KBM-7 (cell line): Measurements from ENCODE around the gene TRAF4.
"Not testable (repeated sequence)": the region's sequence is repeated elsewhere in the genome, so short reads cannot be mapped to it uniquely, and the experiment has no call there.

ENCODE experiments used
- DNase-seq: peaks from one replicate; pipeline ENCODE4 v3.0.0-alpha.2; 2015
- in situ Hi-C: fragments of 300-500 bp; cut with MboI; formaldehyde crosslinking; loops from 2 replicates; pipeline ENCODE4 v1.14.3; 2020; ENCODE audit warnings: low sequenced_read_pairs, low pct_unique_long_range_greater_than_20kb, mixed read lengths

TRAF4 gene

DNA sequence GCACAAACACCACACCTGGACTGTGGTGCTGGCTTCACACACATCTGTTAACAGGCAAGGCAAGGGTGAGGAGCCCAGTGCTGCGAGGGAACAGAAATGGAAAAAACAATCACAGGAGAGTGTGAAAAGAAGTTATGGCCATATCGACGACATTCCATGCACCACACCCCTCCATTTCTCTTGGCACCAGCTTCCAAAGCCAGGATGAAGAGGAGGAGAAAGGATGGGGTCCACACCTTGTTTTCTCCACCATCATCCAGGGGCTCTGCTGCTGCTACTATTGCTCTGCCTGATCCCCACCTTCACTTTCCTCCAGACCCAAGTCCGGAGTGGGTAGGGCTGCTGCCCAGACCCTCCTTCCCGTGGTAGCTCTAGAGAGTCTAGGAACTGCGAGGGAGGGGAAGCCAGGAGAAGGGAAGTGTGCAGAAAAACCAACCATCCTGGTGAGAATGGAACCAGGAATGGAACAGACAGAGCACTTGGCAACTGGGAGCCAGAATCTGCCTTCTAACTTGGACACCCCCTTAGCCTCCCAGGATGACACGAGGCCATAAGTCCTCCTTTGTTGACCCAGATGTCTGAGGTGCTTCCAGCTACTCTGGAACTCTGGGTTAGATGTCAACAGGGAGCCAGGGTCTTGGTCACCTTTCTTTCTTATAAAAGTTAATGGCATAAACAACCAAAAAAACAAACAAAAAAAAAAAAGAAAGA lies 31.0 kb upstream of the TRAF4 start:
- DNase-seq: no peak
- in situ Hi-C loops: no loop called here

DNA sequence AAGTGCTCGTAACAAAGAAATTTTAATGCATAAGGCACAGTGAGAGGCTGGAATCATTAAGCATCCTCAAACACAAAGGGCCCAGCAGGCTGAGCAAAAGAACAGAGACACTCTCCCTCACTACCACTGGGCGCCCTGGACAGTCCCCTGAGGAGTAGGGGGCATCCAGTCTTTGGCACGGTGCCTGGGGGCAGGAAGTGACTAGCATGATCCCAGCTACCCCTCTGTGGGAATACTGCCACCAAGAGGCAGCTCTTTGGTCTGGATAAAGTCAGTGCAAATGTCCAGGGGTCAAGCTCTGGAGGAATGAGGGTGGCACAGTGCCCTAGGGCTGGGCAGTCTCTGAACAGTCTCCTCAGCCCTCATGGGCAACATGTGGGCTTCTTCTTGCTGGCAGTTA lies 29.5 kb upstream of the TRAF4 start:
- in situ Hi-C loops: no loop called here
- DNase-seq: no peak

DNA sequence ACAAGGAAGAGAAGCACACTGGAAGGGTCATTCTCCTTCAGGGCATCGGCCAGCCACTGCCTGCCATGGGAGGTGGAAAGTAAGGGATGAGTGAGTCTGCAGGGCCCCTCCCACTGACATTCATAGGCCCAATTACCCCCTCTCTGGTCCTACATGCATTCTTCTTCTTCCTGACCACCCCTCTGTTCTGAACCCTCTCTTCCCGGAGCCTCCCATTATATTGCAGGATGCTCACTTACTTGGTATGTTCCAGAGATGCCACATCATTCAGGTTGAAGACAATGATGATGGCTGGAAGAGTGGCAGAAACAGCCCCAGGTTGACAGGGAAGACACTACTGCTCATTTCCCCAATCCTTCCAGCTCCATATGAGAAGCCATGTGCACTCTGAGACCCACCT lies 28.6 kb upstream of the TRAF4 start:
- DNase-seq: no peak
- in situ Hi-C loops: no loop called here

DNA sequence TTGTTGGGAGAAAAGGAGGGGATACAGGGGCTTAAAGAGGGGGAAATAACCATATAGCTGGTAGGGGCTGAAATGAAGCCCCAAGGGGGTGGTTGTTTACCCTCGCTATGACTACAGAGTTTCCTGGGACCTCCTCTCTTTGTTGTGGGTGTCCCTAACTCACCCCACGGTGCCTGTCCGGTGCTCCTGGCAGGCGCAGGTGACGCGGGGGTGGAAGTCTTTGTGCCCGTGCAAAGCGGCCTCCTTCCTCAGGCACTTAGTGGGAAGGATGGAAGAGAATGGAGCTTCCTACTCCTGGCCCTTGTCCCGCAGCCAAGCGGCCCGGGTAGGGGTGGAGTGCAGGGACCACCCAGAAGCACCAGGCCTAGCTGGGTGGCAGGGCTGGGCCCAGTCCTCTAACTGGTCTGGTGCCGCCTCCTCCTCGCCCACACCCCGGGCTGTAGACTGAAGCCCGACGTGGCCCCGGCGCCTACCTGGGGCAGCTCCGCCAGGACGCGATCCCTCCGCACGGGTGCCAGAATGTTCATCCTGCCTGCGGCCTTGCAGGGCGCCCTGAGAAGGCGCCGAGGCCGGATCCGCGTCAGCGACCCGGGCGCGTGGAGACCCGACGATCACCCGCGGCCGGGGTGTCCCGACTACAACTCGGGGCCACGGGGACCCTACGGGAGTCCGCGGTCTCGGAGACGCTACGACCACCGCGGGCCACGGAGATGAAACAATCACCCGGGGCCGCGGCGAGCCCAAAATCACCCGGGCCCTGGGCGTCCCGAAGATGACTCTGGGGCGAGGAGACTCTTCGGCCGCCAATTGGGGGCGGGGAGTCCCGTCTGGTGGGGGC lies 26.9 kb upstream of the TRAF4 start:
- in situ Hi-C loops: no loop called here
- no peak for DNase-seq

DNA sequence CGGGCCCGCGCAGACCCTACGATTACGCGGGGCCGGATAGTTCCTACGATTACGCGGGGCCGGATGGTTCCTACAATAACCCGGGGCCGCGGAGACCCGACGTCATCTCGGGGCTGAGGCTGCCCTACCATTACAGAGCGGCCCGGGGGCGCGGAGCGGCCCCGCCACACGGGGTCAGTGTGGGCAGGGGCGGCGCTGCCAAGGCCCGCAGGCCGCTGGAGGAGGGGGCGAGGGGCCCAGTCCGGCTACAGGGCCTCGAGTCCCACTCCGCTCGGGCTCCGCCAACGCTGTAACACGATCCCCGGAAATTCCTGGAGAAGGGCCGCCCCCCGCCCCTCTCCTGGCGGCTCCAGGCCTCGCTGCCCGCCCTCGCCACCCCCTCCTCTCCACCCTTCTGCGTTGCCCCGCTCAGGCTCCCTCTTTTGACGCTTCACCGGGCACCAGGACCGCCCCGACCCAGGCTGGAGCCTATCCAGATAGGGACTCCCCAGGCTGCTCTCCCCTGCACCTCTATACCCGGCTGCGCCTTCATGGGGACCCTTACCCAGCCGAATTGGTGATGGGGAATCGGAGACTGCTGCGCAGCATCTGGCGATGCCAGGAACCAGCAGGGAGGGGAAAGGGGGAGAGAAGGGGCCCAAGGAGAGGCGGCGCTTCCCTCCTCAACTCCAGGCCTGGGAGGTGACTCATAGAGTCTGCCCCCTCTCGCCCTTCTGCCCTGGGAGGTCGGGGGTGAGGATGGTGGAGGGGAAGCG lies 26.1 kb upstream of the TRAF4 start, which contains the start of gene RAB34:
RAB34 (minus strand) TSS at position 291 of the 755 bp plus-strand sequence. CDS start 602 bp downstream, outside the sequence.
- no peak for DNase-seq
- in situ Hi-C loops: no loop called here

DNA sequence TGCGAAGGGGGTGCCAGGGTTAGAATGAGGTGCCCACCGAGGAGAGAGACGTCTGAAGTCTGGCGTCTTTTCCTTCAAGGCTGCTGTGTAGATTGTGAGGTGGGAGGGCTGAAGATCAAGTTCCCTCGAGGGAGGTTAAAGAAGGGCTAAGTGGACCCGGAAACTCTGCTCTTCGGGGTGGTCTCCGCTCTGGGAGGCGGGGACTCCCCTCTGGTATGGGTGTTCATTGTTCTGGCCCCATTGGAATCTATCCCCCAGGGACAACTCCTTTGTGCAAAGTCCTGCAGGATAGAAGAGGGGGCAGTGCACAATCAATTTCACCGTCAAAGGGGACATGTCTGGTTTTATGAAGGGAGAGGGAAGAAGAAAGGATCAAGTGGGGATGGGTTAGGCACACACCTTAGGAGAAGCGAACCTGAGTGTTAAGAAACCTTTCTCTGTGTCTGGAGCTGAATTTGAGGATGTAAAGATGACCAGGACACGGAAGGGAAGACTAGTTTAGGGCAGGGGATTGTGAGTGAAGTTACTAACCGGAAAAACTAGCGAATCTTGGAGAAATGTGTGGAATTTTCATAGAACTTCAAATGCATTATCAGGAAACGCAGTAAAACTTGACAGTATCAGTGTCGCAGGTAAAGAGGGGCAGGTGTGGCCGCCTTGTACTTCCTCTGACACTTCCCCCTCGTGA lies 25.3 kb upstream of the TRAF4 start:
- in situ Hi-C loops: no loop called here

DNA sequence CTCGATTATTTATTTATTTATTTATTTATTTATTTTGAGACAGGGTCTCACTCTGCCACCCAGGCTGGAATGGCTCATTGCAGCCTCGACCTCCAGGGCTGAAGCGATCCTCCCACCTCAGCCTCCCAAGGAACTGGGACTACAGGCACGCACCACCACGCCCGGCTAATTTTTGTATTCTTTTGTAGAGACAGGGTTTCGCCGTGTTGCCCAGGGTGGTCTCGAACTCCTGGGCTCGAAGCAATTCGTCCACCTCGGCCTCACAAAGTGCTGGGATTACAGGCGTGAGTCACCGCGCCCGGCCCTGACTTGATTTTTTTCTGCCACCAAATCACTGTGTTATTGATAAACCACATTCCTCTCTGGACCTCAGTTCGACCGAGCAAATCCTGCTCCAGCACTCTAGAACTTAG lies 24.8 kb upstream of the TRAF4 start:
- no peak for DNase-seq
- in situ Hi-C loops: no loop called here

More for the DNA sequence above, 25.3 kb upstream of the TRAF4 start:
- DNase-seq: no peak

DNA sequence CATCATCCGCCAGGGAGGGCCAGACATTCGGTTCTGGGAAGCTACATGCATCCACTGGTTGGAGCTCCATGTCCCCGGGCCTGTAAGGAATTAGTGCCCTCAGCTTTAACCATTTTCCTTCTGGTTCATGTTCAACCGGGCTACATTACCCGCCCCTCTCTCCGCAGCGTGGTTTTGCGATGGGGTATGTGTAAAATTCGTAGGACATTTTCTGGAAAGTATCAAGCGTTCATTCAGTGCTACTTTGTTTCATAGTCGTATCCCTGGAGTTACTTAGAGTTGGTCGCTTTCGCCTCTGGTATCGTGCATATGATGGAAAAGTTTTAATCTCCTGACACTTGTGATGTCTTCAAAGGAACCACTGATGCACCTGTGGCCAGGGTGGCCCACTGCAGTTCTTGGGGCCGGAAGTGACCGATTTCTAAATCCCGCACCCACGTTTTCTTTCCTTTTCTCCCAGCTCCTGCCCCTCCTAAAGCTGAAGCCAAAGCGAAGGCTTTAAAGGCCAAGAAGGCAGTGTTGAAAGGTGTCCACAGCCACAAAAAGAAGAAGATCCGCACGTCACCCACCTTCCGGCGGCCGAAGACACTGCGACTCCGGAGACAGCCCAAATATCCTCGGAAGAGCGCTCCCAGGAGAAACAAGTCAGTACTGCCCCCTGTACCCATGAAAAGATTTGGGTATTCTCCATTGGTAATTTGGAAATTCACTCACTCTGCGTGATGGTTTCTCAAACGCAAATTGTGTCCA lies 23.4 kb upstream of the TRAF4 start:
- peak; percentile 48 for DNase-seq
- in situ Hi-C loops: no loop called here

DNA sequence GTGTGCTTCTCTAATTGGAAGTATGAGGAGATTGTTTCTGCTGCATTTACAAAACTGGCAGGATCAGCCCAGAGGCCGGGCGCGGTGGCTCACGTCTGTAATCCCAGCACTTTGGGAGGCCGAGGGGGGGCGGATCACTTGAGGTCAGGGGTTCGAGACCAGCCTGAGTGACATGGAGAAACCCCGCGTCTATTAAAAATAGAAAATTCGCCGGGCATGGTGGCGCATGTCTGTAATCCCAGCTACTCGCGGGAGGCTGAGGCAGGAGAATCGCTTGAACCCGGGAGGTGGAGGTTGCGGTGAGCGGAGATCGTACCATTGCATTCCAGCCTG lies 22.8 kb upstream of the TRAF4 start:
- in situ Hi-C loops: not testable (repeated sequence)
- DNase-seq: peak; percentile 19

DNA sequence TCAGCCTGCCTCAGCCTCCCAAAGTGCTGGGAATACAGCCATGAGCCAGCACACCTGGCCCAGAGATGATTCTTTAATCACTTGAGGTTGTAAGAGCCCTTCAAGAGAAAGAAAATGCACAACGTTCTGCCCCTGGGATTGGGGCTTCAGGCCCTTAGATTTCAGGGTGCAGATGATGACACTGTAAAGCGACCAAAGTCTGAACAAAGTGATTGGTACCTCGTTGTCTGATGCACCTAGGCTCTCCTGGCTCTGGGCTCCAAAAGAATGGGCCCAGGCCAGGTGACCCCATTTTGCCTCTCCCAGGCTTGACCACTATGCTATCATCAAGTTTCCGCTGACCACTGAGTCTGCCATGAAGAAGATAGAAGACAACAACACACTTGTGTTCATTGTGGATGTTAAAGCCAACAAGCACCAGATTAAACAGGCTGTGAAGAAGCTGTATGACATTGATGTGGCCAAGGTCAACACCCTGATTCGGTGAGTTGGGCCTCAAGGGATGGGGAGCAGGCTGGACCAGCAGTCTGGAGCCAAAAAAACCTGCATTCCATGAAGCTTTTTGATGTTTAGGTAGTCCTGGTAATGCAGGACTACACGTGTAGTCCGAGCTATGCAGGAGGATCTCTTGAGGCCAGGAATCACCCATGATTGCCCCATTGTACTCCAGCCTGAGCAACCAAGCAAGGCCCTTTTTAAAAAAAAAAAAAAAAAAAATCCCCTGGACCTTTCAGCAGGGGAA lies 21.2 kb upstream of the TRAF4 start:
- in situ Hi-C loops: no loop called here

DNA sequence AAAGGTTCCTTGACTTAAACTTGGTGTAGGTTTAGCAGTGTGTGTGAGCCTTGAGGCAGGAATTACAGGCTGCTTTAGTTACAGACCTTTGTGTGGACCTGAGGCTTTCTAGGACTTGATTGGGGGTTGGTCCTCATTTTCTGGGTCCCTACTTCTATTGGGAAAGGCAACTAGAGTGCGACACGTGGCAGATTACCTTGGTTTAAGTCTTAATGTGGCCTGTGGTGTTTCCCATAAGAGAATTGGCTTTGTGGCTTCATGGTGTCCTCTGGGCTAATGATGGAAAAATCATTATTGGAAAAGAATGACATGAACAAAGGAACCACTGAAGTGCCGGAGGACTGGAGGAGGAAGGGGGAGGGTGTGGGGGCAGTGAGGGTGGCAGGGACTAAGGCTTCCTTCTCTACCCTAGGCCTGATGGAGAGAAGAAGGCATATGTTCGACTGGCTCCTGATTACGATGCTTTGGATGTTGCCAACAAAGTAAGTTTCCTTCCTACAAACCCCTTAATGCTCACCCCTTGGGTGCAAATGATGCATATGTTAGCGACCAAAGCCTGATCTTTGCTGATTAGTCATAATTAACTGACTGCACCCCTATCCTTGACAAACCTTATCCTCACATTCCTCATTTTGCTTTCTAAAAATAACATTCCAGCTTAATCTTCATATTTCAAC lies 20.5 kb upstream of the TRAF4 start:
- in situ Hi-C loops: no loop called here
- no peak for DNase-seq

More for the DNA sequence above, 21.2 kb upstream of the TRAF4 start:
- no peak for DNase-seq

DNA sequence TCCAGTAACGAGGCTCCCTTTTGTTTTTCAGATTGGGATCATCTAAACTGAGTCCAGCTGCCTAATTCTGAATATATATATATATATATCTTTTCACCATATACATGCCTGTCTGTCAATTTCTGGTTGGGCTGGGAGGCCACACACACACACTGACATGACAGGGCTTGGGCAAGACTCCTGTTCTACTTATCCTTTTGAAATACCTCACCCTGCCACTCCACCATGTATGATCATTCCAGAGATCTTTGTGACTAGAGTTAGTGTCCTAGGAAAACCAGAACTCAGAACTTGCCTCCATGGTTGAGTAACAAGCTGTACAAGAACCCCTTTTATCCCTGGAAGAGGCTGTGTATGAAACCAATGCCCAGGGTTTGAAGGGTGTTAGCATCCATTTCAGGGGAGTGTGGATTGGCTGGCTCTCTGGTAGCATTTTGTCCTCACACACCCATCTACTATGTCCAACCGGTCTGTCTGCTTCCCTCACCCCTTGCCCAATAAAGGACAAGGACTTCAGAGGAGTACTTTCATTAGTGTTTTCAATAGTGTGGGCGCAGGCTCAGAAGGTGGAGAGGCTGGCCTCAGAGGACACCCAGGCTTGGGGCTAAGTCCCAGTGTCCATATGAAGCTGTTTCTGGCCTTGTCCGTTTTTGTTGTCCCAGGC lies 19.8 kb upstream of the TRAF4 start:
- DNase-seq: peak; percentile 16
- in situ Hi-C loops: not testable (repeated sequence)

DNA sequence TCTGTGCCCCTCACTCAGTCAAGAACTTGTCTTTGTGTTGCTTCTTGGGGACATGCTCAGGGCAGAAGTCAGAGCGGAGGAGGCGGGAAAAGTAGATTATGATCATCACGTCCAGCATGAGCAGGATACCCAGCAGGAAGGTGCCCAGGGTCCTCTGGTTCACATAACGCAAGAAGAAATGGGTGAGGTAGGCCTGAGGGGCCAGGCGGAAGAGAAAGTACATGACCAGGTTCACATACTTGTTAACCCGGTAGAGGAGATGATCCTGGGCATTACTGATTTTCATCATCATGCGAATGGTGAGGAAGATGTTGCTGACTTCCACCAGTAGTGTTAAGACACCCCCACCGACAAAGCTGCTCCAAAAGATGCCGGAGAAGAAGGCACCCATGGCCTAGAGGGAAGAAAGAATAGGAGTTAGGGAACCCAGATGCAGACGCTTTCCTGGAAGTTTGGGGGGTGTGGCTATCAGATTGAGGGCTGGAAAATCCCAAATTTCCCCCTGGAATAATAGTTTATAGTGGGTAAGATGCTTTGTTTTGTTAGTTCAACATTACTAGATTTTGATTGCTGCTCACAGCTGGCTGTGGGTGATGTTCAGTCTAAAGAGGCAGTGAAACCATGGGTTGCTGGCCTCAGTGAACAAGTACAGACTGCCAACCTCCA lies 19.2 kb upstream of the TRAF4 start:
- no peak for DNase-seq
- in situ Hi-C loops: loop anchor here (25.0 kb wide), 1 partner anchor 388 kb away; no protein-coding TSS in a partner anchor

DNA sequence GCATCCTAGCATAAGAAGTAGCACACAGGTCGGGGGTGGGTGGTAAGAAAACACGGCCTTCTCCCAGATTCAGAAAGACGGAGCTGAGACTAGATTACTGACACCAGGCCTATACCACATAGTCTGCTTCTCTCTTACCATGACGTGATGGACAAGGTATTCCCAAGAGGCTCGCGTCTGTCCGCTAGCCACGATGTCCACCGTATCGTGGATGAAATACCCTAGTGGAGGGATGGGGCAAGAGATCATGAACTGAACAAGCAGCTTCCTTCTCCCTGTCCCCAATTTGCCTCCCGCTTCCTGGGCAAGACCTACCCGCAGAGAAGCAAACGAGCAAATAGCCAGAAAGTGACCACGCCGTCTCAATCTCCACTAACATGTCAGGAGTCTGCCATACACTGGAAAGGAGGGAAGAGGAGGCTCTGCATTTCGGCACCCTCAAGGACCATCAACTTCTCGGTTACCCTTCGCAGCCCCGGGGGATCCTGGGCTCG lies 18.6 kb upstream of the TRAF4 start:
- DNase-seq: peak; percentile 75
- in situ Hi-C loops: loop anchor here (25.0 kb wide), 1 partner anchor 387 kb away; no protein-coding TSS in a partner anchor

DNA sequence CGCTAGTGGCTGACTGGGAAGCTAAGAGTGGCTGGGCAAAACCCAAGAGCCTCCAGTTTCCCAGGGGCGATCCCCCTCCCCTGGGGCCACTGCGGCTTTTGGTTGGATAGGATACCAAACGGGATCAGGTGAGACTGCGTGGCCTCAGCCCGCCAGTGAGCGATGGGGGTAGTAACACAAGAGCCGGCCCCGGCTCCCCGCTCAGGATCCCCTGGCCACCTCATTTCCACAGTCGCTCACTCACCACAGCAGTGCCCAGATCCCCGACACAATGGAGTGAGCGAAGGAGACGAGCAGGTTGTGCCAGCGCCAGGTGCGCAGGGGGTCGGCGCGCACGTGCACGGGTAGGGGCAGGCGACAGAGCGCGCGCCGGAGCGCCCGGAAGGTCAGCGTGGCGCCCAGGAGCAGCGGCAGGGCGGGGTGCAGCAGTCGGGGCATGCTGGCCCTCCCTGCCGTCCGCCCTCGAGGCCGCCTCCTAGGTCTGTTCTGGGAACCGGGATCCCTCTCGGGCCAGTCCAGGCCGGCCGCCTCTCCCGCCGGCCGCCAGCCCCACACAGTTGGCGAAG lies 18.1 kb upstream of the TRAF4 start:
- DNase-seq: peak; percentile 76
- in situ Hi-C loops: loop anchor here (25.0 kb wide), 1 partner anchor 387 kb away; no protein-coding TSS in a partner anchor

DNA sequence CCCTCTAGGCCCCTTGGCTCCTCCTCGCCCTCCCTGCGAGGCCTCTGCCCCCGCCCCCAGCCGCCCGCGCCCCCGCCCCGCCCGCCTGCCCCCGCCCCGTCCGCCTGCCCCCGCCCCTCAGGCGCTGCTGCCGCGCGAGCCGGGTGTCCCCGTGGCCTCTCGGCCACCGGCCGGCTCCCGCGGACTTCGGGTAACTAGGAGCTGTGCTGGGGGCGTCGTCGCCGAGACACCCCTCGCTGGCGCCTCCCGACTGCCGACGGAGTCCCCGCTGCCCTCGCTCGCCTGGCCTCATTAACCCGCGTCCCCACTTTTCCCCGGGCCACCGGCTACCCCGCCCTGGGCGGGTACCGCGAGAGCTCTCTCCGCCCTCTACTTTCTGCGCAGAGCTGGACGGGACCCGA lies 17.6 kb upstream of the TRAF4 start, which contains the start of gene TLCD1:
TLCD1 (minus strand) TSS at position 8 of the 401 bp plus-strand sequence. CDS start 136 bp downstream, outside the sequence.
- DNase-seq: peak; percentile 82
- in situ Hi-C loops: loop anchor here (25.0 kb wide), 1 partner anchor 386 kb away; no protein-coding TSS in a partner anchor
